ENCODE measurements around the gene CHRNB4. TPM values are rescaled to one million over a fixed set of nuclear protein-coding genes. Genes with fewer than 3 reads are reported as not detected.

The CHRNB4 gene
- total and polyA plus RNA-seq, 2 of the 8 experiments (the other 6 are each of a cell fraction or from before 2014, with no cell fraction given) = 2.4 to 4.5 TPM

GRCh38 chr15:78654272-78654671, 13.3 kb upstream of the CHRNB4 start (continued):
- no peak for TF ChIP-seq USF2 (IDR thresholded peaks at IDR 0.05; ENCODE audit: low read length)
